NCI-H69 (cell line): ENCODE data around the gene FAM78B.

Experiments
- DNase-seq: peaks from one replicate; lab custom pipeline; 2025; lab: John Stamatoyannopoulos, UW

The FAM78B gene

GRCh38 chr1:166117776-166118175 lies 49.0 kb downstream of the FAM78B start:
- no peak for DNase-seq

GRCh38 chr1:166116026-166116425 lies 50.8 kb downstream of the FAM78B start:
- no peak for DNase-seq

GRCh38 chr1:166114419-166114818 lies 52.4 kb downstream of the FAM78B start:
- DNase-seq = no peak

- DNase-seq = no peak
These were observed 53.2 kb downstream of the FAM78B start for GRCh38 chr1:166113630-166114029.

GRCh38 chr1:166113031-166113430 lies 53.8 kb downstream of the FAM78B start:
- no peak for DNase-seq

GRCh38 chr1:166112425-166112824 lies 54.4 kb downstream of the FAM78B start:
- DNase-seq = no peak

- DNase-seq = no peak
These were observed 55.4 kb downstream of the FAM78B start for GRCh38 chr1:166111430-166111829.

GRCh38 chr1:166090244-166090643 lies 76.6 kb downstream of the FAM78B start:
- no peak for DNase-seq

- DNase-seq = peak; percentile 9
These were observed 77.0 kb downstream of the FAM78B start for GRCh38 chr1:166089804-166090203.

- no peak for DNase-seq
These were observed 78.2 kb downstream of the FAM78B start for GRCh38 chr1:166088572-166088955.

- DNase-seq = no peak
These were observed 78.8 kb downstream of the FAM78B start for GRCh38 chr1:166087734-166088571.

GRCh38 chr1:166086113-166086883 lies 80.5 kb downstream of the FAM78B start:
- DNase-seq = no peak

- no peak for DNase-seq
These were observed 82.2 kb downstream of the FAM78B start for GRCh38 chr1:166084613-166085012.

GRCh38 chr1:166083887-166084286 lies 82.9 kb downstream of the FAM78B start:
- DNase-seq = no peak

- no peak for DNase-seq
These were observed 84.2 kb downstream of the FAM78B start for GRCh38 chr1:166082601-166083000.

GRCh38 chr1:166080967-166081870 lies 85.6 kb downstream of the FAM78B start:
- DNase-seq = no peak

GRCh38 chr1:166080277-166080966 lies 86.4 kb downstream of the FAM78B start:
- DNase-seq = no peak

- no peak for DNase-seq
These were observed 87.5 kb downstream of the FAM78B start for GRCh38 chr1:166079276-166079675.

- DNase-seq = no peak
These were observed 93.3 kb downstream of the FAM78B start for GRCh38 chr1:166073489-166073888.

- no peak for DNase-seq
These were observed 97.4 kb downstream of the FAM78B start for GRCh38 chr1:166069390-166069789.

GRCh38 chr1:166066107-166066506 lies 100.7 kb downstream of the FAM78B start:
- no peak for DNase-seq

GRCh38 chr1:166064951-166065350 lies 101.8 kb downstream of the FAM78B start:
- DNase-seq = no peak
